ENCODE data around the gene WNT7A. TPM values are rescaled to one million over a fixed set of nuclear protein-coding genes. Genes with fewer than 3 reads are reported as not detected.

Gene WNT7A
- total and polyA plus RNA-seq, 8 donors: 0.35 TPM; not detected in 7

- 74 to 82% (median 76%) methylated on average over 6 of the region's 6 CpGs for WGBS, 5 donors
- no peak overlapping the region for H3K4me3 ChIP-seq
- no peaks in the 10 kb centered on the region for H3K4me1 ChIP-seq
Measured at GRCh38 chr3:13863382-13863952, 16.4 kb downstream of the WNT7A start.

GRCh38 chr3:13861461-13861860 is 18.4 kb downstream of the WNT7A start:
- Histone ChIP-seq H3K9me3 (no peaks in the 10 kb centered on the region), H3K27ac (no peak overlapping the region), H3K27me3 (peaks cover 0 to 95% (median 21%) of the 10 kb centered on the region in 3 donors), H3K4me1 (no peaks in the 10 kb centered on the region), H3K36me3 (no peaks in the 10 kb centered on the region), H3K4me3 (no peak overlapping the region)
- WGBS, 5 donors: 72 to 77% (median 74%) methylated on average over 6 of the region's 6 CpGs
- DNase-seq: no peak
- TF ChIP-seq POLR2AphosphoS5 (IDR thresholded peaks at IDR 0.05): no peak
- no peak for TF ChIP-seq POLR2A (IDR thresholded peaks at IDR 0.05)
- no peak for TF ChIP-seq CTCF (IDR thresholded peaks at IDR 0.05)
- no peak for TF ChIP-seq EP300 (IDR thresholded peaks at IDR 0.05)
- intact Hi-C loops (cut with DNase I; ENCODE audit: low total_unique reads): no loop called here

More at GRCh38 chr3:13863382-13863952, 16.4 kb downstream of the WNT7A start:
- TF ChIP-seq POLR2A (IDR thresholded peaks at IDR 0.05) (no peak), CTCF (IDR thresholded peaks at IDR 0.05) (no peak), EP300 (IDR thresholded peaks at IDR 0.05) (no peak), POLR2AphosphoS5 (IDR thresholded peaks at IDR 0.05) (no peak)
- Histone ChIP-seq H3K27ac (no peak overlapping the region), H3K27me3 (peaks cover 0 to 86% (median 22%) of the 10 kb centered on the region in 3 donors), H3K36me3 (no peaks in the 10 kb centered on the region), H3K9me3 (no peaks in the 10 kb centered on the region)
- DNase-seq: no peak
- intact Hi-C loops (cut with DNase I; ENCODE audit: low total_unique reads): no loop called here

DNA sequence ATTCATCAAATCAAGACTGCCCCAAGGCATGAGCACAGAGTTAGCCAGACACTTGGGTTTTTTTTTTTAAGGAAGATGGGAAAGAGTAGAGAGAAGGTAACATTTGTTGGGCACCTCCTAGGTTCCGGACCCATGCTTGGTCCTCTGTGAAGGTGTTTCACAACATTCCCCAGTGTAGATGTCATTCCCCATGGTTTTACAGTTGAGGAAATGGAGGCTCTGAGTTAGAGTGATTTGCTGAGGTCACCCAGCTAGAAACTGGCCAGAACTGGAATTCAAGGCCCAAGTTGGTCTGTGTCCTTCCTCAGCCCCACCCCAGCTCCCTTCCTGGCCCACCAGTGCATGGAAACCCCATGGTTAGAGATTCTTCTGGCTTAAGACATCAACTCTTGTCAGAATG is 19.9 kb downstream of the WNT7A start:
- TF ChIP-seq CTCF (IDR thresholded peaks at IDR 0.05) (no peak), EP300 (IDR thresholded peaks at IDR 0.05) (no peak), POLR2AphosphoS5 (IDR thresholded peaks at IDR 0.05) (no peak), POLR2A (IDR thresholded peaks at IDR 0.05) (no peak)
- H3K27ac ChIP-seq: no peak overlapping the region
- no peak overlapping the region for H3K4me3 ChIP-seq
- no peaks in the 10 kb centered on the region for H3K36me3 ChIP-seq
- intact Hi-C loops (cut with DNase I; ENCODE audit: low total_unique reads): no loop called here
- H3K9me3 ChIP-seq: no peaks in the 10 kb centered on the region
- DNase-seq: no peak
- peaks cover 0 to 92% (median 17%) of the 10 kb centered on the region in 3 donors for H3K27me3 ChIP-seq
- H3K4me1 ChIP-seq: no peaks in the 10 kb centered on the region
- WGBS, 5 donors: 81 to 96% (median 88%) methylated on average over 1 of the region's 1 CpG

GRCh38 chr3:13858768-13859520 is 20.9 kb downstream of the WNT7A start:
- no peaks in the 10 kb centered on the region for H3K9me3 ChIP-seq
- H3K4me1 ChIP-seq: no peaks in the 10 kb centered on the region
- no peaks in the 10 kb centered on the region for H3K36me3 ChIP-seq
- intact Hi-C loops (cut with DNase I; ENCODE audit: low total_unique reads): no loop called here
- WGBS, 5 donors: 65 to 76% (median 71%) methylated on average over 9 of the region's 9 CpGs
- no peak for TF ChIP-seq POLR2A (IDR thresholded peaks at IDR 0.05)
- no peak for TF ChIP-seq CTCF (IDR thresholded peaks at IDR 0.05)
- no peak for TF ChIP-seq POLR2AphosphoS5 (IDR thresholded peaks at IDR 0.05)
- TF ChIP-seq EP300 (IDR thresholded peaks at IDR 0.05): no peak
- DNase-seq: no peak
- H3K27me3 ChIP-seq: peaks cover 0 to 94% (median 17%) of the 10 kb centered on the region in 3 donors
- H3K4me3 ChIP-seq: no peak overlapping the region
- no peak overlapping the region for H3K27ac ChIP-seq

Measured in stomach (tissue), 9 donors.